OCI-LY1 (cell line): ENCODE data around the gene MYOT.

Experiments used
- CTCF ChIP-seq: fragments of 200-600 bp; sonication (generic), shearing (Covaris generic); IDR thresholded peaks from 2 replicates; pipeline ENCODE4 v1.5.1; 2017; ENCODE audit warnings: mild to moderate bottlenecking, antibody characterized with exemption, low read length, moderate library complexity, mixed read lengths
- EZH2 ChIP-seq: fragments of 200-600 bp; sonication (generic), shearing (Covaris generic); IDR thresholded peaks from 2 replicates; pipeline ENCODE4 v1.8.0; 2017; ENCODE audit warnings: borderline replicate concordance, mixed run types, mild to moderate bottlenecking, antibody characterized with exemption, low read length, moderate library complexity, mixed read lengths

DNA sequence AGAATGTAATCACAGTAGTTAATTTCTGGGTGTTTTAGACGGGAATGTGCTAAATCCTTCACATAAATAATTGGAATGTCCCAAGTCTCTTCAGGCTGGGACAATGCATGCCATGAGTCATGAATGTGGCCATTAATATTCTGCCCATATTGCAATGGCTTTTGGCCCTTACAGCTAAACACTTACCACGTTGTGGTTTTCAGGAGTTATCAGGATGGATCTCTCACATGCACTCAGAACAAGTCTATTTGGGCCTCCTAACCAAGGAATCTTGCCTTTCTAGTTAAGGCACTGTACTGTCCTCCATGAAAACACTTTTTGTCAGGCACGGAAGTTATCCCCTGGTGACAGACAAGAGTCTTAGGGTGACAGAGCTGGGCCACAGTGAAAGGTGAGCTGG lies 54.3 kb downstream of the MYOT start:
- TF ChIP-seq CTCF, result no peak
- TF ChIP-seq EZH2, result no peak
